HepG2 (cell line): ENCODE data around the gene CD3D. TPM values are rescaled to one million over a fixed set of nuclear protein-coding genes. Genes with fewer than 3 reads are reported as not detected.

ENCODE experiments used
- ELF3 ChIP-seq: IDR thresholded peaks from 2 replicates; pipeline ENCODE4 v1.6.1; 2016; ENCODE audit warnings: missing genetic modification reagents, missing compliant biosample characterization
- FOSL2 ChIP-seq: sonication (generic); formaldehyde crosslinking; IDR thresholded peaks from 2 replicates; pipeline ENCODE4 v1.4.0; 2020; ENCODE audit warnings: missing genetic modification reagents
- FOXA1 ChIP-seq, 2 experiments: fragments of 450-650 bp in 1 of 2; sonication (generic) in 1 of 2; formaldehyde crosslinking in 1 of 2; IDR thresholded peaks; 2 replicates each; pipeline versions ENCODE4 v1.4.0 to v1.6.1; 2016 to 2020; ENCODE audit warnings: missing genetic modification reagents in 1 of 2
- HNRNPK ChIP-seq: fragments of 200-400 bp; formaldehyde crosslinking; IDR thresholded peaks from 2 replicates; pipeline ENCODE4 v1.6.1; 2018; ENCODE audit warnings: low read length, low read depth, moderate library complexity, mild to moderate bottlenecking; ENCODE audit not compliant: poor library complexity, severe bottlenecking
- MXI1 ChIP-seq: IDR thresholded peaks from 3 replicates; pipeline ENCODE4 v1.6.1; 2012; ENCODE audit warnings: low read depth, low read length, inconsistent platforms, borderline replicate concordance
- NFYB ChIP-seq: sonication (generic); formaldehyde crosslinking; IDR thresholded peaks from 2 replicates; pipeline ENCODE4 v1.4.0; 2020; ENCODE audit warnings: missing genetic modification reagents
- PRDM15 ChIP-seq: sonication (generic); formaldehyde crosslinking; IDR thresholded peaks from 2 replicates; pipeline ENCODE4 v1.4.0; 2020; ENCODE audit warnings: missing genetic modification reagents
- SATB2 ChIP-seq: sonication (generic); formaldehyde crosslinking; IDR thresholded peaks from 2 replicates; pipeline ENCODE4 v1.5.0; 2020; ENCODE audit warnings: missing genetic modification reagents
- XRCC5 ChIP-seq: fragments of 200-400 bp; formaldehyde crosslinking; optimal IDR thresholded peaks from 2 replicates; pipeline ENCODE3; 2017; ENCODE audit warnings: mild to moderate bottlenecking, low read length
- ZBTB40 ChIP-seq, 2 experiments: fragments of 450-650 bp in 1 of 2; sonication (generic) in 1 of 2; formaldehyde crosslinking in 1 of 2; IDR thresholded peaks; 2 replicates each; pipeline versions ENCODE4 v1.6.1 to v1.8.0; 2016 to 2022; ENCODE audit warnings: antibody characterized with exemption in 1 of 2, mild to moderate bottlenecking in 1 of 2, missing genetic modification reagents in 1 of 2
- ZNF552 ChIP-seq: sonication (generic); formaldehyde crosslinking; IDR thresholded peaks from 2 replicates; pipeline ENCODE4 v1.9.0; 2022; ENCODE audit warnings: missing genetic modification reagents, mild to moderate bottlenecking, borderline replicate concordance
- ZNF577 ChIP-seq: sonication (generic); formaldehyde crosslinking; IDR thresholded peaks from 2 replicates; pipeline ENCODE4 v1.4.0; 2020; ENCODE audit warnings: mild to moderate bottlenecking, low read depth, missing genetic modification reagents, borderline replicate concordance
- ZNF597 ChIP-seq: sonication (generic); formaldehyde crosslinking; IDR thresholded peaks from 2 replicates; pipeline ENCODE4 v1.5.0; 2020; ENCODE audit warnings: missing genetic modification reagents
- ZNF691 ChIP-seq: sonication (generic); formaldehyde crosslinking; IDR thresholded peaks from 2 replicates; pipeline ENCODE4 v1.4.0; 2020; ENCODE audit warnings: missing genetic modification reagents, low read depth, mild to moderate bottlenecking, borderline replicate concordance
- ZNF747 ChIP-seq: sonication (generic); formaldehyde crosslinking; IDR thresholded peaks from 2 replicates; pipeline ENCODE4 v1.8.1; 2023; ENCODE audit warnings: missing genetic modification reagents, mild to moderate bottlenecking, borderline replicate concordance
- polyA plus RNA-seq, 8 experiments: library from polyadenylated mRNA; depleted of rRNA in 3 of 8; stranded (reverse) in 7 of 8; unstranded in 1 of 8; fragments of >200 nt; fragmentation: Illumina TruSeq in 4 of 8; extraction: Trizol in 4 of 8; gene quantifications; 2 replicates each; pipeline versions ENCODE4 v1.2.1 to v1.2.3, GENCODE V29; 2011 to 2016; ENCODE audit warnings: low read depth in 4 of 8, missing spikeins in 1 of 8, mixed read lengths in 1 of 8; ENCODE audit not compliant: insufficient read depth in 1 of 8
- total RNA-seq, 5 experiments: library from RNA; depleted of rRNA; stranded (reverse); fragments of >200 nt; fragmentation: Illumina TruSeq; extraction: Trizol; gene quantifications; 2 replicates each; pipeline ENCODE4 v1.2.3, GENCODE V29; 2016; ENCODE audit warnings: low read depth in 1 of 5

CD3D gene
- total and polyA plus RNA-seq, 2 of the 13 experiments (the other 11 are each of a cell fraction or from before 2014, with no cell fraction given), result 0.66 to 6.6 TPM

GRCh38 chr11:118290923-118291322 lies 51.6 kb downstream of the CD3D start (continued):
- TF ChIP-seq ZNF577, result no peak
- TF ChIP-seq NFYB (CRISPR knock-in tag), result no peak
- TF ChIP-seq ZNF597 (CRISPR knock-in tag), result no peak
- TF ChIP-seq ZNF691 (CRISPR knock-in tag), result no peak
- peak; percentile 65 for TF ChIP-seq FOSL2 (CRISPR knock-in tag)
- TF ChIP-seq XRCC5, result peak; percentile 62
- TF ChIP-seq SATB2 (CRISPR knock-in tag), result no peak
- no peak for TF ChIP-seq HNRNPK
- no peak for TF ChIP-seq ZBTB40 (IDR thresholded peaks at IDR 0.05)
- no peak for TF ChIP-seq ZBTB40 (CRISPR knock-in tag; IDR thresholded peaks at IDR 0.05)
- TF ChIP-seq ZNF552 (CRISPR knock-in tag), result no peak
- TF ChIP-seq ZNF747 (CRISPR knock-in tag), result no peak
- no peak for TF ChIP-seq MXI1
- TF ChIP-seq FOXA1 (IDR thresholded peaks at IDR 0.05), result no peak
- no peak for TF ChIP-seq FOXA1 (CRISPR knock-in tag; IDR thresholded peaks at IDR 0.05)
- TF ChIP-seq ELF3 (CRISPR knock-in tag), result 0 out of 2 replicates have a peak, but pooled peaks have one; percentile 37
- TF ChIP-seq PRDM15 (CRISPR knock-in tag), result no peak
